ENCODE measurements around the gene CHST2. TPM values are rescaled to one million over a fixed set of nuclear protein-coding genes. Genes with fewer than 3 reads are reported as not detected.

The CHST2 gene
- total and polyA plus RNA-seq, 5 experiments from 2014 or later = 4.2 to 11.4 (median 5.2) TPM

Other genes with a start within 250 kb of the CHST2 start
- not detected for gene PCOLCE2, start 230.7 kb upstream of the CHST2 start, total RNA-seq
- gene PCOLCE2, start 230.7 kb upstream of the CHST2 start, polyA plus RNA-seq = not detected
- gene PAQR9, start 156.1 kb upstream of the CHST2 start, total RNA-seq = not detected
- gene PAQR9, start 156.1 kb upstream of the CHST2 start, polyA plus RNA-seq = not detected
- gene U2SURP, start 118.2 kb upstream of the CHST2 start, total RNA-seq = 100 to 1,000 TPM; 168 to 169 TPM
- 100 to 1,000 TPM; 110 to 131 (median 125) TPM for gene U2SURP, start 118.2 kb upstream of the CHST2 start, polyA plus RNA-seq